GM18951 (cell line): ENCODE measurements around the gene LLGL2.
"Not testable (repeated sequence)": the region's sequence is repeated elsewhere in the genome, so short reads cannot be mapped to it uniquely, and the experiment has no call there.

Experiments
- POLR2A ChIP-seq: IDR thresholded peaks from 4 replicates; pipeline ENCODE4 v1.6.1; 2011; ENCODE audit warnings: mild to moderate bottlenecking; ENCODE audit not compliant: insufficient read length, insufficient read depth; ENCODE audit errors: extremely low read depth
- in situ Hi-C: fragments of 300-500 bp; cut with MboI; formaldehyde crosslinking; loops from one replicate; pipeline ENCODE4 v1.12.0; 2022; ENCODE audit warnings: low sequenced_read_pairs, mixed read lengths, inconsistent platforms; ENCODE audit not compliant: unreplicated experiment

LLGL2 gene

DNA sequence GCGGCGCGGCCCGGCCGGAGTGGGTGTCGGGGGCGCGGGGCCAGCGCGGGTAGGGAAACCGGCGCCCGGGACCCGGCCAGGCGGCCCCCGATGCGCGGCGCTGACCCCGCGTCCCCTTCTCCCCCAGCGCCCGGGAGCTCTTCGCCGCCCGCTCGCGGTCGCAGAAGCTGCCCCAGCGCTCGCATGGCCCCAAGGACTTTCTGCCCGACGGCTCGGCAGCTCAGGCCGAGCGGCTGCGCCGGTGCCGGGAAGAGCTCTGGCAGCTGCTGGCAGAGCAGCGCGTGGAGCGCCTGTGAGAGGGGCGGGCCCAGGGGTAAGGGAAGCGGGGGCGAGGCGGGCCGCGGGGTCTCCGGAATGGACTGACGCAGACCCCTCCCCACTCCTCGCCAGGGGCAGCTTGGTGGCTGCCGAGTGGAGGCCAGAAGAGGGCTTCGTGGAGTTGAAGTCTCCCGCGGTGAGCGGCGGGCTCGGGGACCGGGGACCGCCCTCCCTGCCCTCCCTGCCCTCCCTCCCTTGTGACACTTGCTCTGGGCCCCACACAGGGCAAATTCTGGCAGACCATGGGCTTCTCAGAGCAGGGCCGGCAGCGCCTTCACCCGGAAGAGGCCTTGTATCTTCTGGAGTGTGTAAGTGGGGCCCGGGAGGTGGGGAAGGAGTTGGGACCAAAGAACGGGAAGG is 8.7 kb upstream of the LLGL2 start:
- TF ChIP-seq POLR2A, result no peak
- in situ Hi-C loops, result no loop called here

DNA sequence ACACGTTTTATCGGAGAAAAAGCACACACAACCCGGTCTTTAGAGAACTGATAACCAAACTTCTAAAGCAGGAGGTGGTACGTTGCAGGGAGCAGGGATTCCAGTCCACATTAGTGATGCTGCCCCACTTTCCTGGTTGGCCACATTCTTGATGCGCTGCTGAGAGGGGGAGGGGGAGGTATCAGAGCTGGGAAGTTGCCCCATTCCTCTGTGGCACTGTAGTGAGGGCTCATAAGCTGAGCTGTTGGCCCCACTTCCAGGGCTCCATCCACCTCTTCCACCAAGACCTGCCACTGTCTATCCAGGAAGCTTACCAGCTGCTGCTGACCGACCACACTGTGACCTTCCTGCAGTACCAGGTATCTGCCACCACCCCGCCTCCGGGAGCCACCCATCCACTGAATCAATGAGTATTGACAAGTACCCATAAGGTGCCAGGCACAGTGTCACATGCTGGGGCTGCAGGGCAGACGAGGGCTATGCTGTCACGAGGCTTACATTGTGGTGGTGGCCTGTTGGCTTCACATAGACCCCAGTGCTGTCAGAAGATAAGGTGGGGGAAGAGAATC is 8.1 kb upstream of the LLGL2 start:
- in situ Hi-C loops, result no loop called here
- TF ChIP-seq POLR2A, result no peak

DNA sequence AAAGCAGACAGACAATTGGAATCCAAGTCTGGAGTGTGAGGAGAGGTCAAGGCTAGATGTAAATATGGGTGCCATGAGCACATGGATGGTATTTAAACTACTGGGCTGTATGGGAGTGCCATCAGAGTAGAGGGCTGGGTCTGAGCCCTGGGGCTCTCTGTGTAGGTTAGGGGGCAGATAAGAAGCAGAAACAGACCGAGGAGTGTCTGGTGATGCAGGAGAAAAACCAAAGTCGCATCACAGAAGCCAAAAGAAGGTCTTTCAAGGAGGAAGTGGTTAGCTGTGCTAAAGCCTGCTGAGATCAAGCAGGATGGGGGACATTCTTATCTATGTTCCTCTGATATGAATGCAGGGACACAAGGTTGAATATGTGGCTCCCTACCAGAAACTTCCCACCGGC is 7.3 kb upstream of the LLGL2 start:
- no peak for TF ChIP-seq POLR2A
- in situ Hi-C loops, result no loop called here

DNA sequence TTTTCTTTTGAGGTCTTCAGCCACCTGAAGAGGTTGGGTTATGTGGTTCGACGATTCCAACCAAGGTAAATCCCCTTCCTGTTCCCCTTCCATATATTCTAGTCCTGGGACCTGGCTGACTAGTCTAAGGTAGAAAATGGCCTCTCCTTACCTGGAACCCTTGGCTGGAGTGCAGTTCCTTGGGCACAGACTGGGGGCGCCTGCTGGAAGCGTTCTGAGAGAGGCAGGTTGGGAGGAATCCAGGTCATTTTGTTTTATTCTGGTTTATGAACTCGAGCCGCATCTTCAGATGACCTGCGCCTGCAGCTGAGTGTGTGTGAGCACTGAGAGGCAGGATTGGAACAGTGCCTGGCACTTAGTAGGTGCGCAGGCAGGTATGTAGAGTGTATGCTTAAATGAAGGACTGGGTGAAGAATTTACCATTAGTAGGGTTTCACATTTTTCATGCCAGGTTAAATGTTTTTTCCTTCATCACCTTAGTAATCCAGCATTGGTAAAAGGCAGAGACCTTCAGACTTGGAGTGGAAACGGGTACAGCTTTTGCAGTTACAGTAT is 6.4 kb upstream of the LLGL2 start:
- in situ Hi-C loops, result no loop called here

DNA sequence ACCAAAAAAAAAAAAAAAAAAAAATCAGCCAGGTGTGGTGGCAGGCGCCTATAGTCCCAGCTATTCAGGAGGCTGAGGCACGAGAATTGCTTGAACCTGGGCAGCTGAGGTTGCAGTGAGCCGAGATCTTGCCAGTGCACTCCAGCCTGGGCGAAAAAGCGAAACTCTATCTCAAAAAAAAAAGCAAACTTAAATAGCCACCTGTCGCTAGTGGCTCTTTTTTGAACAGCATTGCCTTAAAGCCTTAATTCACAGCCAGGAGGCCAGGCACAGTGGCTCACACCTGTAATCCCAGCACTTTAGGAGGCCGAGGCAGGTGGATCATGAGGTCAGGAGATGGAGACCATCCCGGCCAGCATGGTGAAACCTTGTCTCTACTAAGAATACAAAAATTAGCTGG is 5.1 kb upstream of the LLGL2 start:
- in situ Hi-C loops, result not testable (repeated sequence)

More for the DNA sequence above, 6.4 kb upstream of the LLGL2 start:
- no peak for TF ChIP-seq POLR2A

DNA sequence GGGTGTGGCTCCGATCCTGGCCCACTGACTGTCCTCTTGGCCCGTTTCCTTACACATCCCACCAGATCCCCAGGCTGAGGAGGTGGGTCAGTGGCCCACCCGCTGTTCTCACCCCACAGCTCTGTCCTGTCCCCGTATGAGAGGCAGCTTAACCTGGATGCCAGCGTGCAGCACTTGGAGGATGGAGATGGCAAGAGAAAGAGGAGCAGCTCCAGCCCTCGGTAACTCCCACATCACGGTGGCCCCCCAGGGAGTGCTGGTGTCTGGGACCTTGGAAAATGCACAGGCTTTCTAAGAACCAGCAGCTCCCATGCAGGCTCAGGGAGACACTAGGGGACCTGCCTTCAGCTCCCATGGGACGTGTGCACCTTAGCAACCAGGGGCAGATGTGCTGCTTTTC is 4.2 kb upstream of the LLGL2 start:
- TF ChIP-seq POLR2A, result no peak
- in situ Hi-C loops, result no loop called here

DNA sequence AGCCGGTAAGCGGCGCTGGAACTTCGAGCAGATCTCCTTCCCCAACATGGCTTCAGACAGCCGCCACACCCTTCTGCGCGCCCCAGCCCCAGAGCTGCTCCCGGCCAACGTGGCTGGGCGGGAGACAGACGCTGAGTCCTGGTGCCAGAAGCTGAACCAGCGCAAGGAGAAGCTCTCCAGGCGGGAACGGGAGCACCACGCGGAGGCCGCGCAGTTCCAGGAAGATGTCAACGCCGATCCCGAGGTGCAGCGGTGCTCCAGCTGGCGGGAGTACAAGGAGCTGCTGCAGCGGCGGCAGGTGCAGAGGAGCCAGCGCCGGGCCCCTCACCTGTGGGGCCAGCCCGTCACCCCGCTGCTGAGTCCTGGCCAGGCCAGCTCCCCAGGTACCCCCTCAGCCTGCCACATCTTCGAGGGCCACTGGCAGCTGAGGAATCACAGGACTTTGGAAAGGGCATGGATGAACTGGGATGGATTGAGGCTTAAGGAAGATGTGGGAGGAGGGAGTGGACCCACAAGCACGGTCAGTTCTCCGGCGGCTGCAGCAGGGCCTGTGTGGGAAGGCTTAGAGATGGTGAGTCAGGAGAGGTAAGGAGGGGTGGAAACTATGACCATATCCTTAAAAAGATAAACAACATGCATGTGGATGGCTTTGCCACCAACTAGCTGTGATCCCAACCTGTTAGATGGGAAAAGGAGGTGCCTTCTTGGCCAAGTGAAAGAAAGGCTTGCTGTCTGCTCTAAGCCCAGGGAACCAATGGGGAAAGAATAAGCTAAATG is 3.4 kb upstream of the LLGL2 start:
- TF ChIP-seq POLR2A, result no peak

DNA sequence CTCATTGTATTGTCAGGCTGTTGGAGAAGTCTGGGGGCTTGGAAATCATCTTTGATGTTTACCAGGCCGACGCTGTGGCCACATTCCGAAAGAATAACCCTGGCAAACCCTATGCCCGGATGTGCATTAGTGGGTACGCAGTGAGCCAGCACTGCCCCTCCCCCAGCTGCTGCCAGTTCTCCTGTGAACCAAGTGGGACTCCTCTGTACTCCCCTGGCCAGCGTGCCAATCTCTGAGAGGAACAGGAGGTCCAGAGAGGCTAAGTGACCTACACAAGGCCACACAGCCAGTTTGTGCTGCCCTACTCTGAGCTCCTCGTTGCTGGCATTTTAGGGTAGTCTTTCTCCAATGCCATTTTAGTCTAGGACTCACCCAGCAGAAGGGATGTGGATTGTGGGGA is 1.9 kb upstream of the LLGL2 start:
- TF ChIP-seq POLR2A, result no peak
- in situ Hi-C loops, result no loop called here

More for the DNA sequence above, 3.4 kb upstream of the LLGL2 start:
- in situ Hi-C loops, result no loop called here

DNA sequence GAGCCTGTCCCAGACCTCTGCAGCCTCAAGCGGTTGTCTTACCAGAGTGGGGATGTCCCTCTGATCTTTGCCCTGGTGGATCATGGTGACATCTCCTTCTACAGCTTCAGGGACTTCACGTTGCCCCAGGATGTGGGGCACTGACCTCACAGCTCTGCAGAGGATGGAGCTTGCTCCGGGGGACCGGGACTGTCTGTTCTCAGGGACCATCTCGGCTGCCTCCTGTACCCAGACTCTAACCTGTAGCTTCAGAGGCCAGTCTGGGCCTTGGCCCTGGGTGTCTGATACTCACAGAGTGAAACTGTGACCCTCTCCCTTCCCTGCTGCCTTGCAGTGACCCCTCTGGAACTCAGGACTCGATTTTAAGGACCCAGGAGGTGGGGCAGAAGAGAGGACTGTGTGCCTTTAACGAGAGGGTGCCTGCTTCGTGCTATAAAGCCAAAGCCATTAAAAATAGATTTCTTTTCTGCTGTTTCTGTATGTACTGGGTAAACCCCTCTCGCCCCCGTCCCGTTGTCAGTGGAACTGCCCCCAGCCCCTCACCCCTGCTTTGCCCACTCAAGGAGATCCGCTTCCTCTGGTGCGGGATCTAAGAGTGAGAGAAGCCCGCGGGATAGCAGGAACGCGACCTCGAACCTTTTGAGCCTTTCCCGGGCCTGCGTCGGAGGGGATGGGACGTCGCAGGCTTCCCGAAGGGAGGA is 1.1 kb upstream of the LLGL2 start:
- TF ChIP-seq POLR2A, result no peak
- in situ Hi-C loops, result no loop called here

DNA sequence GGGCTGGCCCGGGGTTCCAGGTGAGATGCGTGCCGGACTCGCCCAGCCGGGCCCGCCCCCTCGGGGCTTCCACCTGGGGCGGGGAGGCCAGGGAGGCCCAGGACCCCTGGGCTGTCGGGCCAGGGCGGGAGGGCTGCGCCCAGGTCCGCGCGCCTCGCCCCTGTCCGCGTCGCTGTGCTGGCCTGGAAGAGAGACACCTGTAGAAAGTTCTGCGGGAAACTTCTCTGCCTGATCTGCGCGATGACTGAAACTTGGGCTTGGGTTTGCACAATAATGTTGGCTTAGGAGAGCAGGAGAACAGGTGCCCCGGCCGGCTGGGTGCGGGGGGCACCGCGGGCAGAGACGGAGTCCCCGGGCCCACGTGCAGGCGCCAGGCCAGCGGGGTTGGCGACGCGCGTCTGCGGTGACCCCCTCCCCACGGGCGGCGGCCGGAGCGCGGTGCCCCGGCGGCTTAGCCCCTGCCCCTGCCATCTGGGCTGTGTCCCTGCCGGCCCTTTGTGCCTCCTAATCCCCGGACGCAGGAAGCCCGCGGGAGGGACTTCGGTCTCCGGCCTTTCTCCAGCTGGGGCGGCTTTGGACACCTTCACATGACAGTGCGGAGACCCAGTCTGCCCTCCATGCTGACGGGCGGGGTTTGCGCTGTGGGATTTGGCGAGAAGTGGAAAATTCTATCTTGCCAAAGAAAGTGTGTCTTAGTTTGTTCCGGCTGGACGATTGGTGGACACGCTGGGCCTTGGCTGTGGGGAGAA is 483 bp downstream of the LLGL2 start:
- no peak for TF ChIP-seq POLR2A
- in situ Hi-C loops, result no loop called here

DNA sequence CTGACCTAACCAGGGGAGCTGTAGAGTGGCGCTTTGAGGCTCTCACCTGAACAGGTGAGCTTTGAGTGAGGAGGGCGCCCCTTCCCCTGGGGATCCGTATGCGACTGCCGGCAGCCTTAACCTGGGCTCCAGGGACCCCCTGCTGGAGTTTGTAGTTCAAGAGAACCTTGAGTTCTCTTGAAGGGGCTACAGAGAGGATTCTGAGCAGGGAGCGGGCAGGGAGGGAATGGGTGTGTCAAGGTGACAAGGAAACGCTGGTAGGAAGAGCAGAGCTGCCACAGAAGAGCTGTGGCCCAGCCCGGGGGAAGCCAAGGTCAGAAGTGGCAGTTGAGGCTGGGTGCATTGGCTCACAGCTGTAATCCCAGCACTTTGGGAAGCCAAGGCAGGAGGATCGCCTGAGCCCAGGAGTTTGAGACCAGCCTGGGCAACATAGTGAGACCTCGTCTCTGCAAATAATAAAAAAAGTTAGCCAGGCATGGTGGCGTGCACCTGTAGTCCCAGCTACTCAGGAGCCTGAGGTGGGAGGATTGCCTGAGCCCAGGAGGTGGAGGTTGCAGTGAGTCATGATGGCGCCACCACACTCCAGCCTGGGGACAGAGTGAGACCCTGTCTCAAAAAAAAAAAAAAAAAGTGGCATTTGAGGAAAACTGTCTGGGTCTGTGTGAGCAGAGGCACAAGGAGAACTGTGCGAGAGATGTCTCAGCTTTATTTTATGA is 1.2 kb downstream of the LLGL2 start:
- in situ Hi-C loops, result no loop called here
- no peak for TF ChIP-seq POLR2A
